ENCODE data around the gene IQCE. TPM values are rescaled to one million over a fixed set of nuclear protein-coding genes. Genes with fewer than 3 reads are reported as not detected.
A peak's percentile ranks its signal among the peaks of the same experiment; 100 is the strongest.
"Not testable (repeated sequence)": the region's sequence is repeated elsewhere in the genome, so short reads cannot be mapped to it uniquely, and the experiment has no call there.

IQCE gene
- total RNA-seq, 6 experiments from 2014 or later = 3.7 to 7.0 (median 4.0) TPM

- intact Hi-C loops (cut with DNase I); H3K36me3 ChIP-seq; ATAC-seq; DNase-seq; H3K27me3 ChIP-seq; H3K4me1 ChIP-seq; H3K4me3 ChIP-seq; H3K9me3 ChIP-seq; H3K27ac ChIP-seq: not testable (repeated sequence)
- WGBS (ENCODE audit: insufficient coverage, low coverage, low lambda C conversion rate, missing lambda C conversion rate) = no CpG with 5 or more reads among the region's 8 CpGs
Observed at GRCh38 chr7:2533566-2533965, 25.2 kb upstream of the IQCE start.

GRCh38 chr7:2534214-2534613 is 24.6 kb upstream of the IQCE start:
- H3K27me3 ChIP-seq; ATAC-seq; H3K9me3 ChIP-seq; H3K4me3 ChIP-seq; H3K4me1 ChIP-seq; H3K27ac ChIP-seq; intact Hi-C loops (cut with DNase I); DNase-seq: not testable (repeated sequence)
- no CpG with 5 or more reads among the region's 34 CpGs for WGBS (ENCODE audit: insufficient coverage, low coverage, low lambda C conversion rate, missing lambda C conversion rate)
- H3K36me3 ChIP-seq = peaks cover 0 to 14% (median 2%) of the 10 kb centered on the region in 4 donors

- H3K27me3 ChIP-seq; ATAC-seq; H3K9me3 ChIP-seq; intact Hi-C loops (cut with DNase I); H3K4me3 ChIP-seq; H3K4me1 ChIP-seq; H3K27ac ChIP-seq: not testable (repeated sequence)
- WGBS (ENCODE audit: insufficient coverage, low coverage, low lambda C conversion rate, missing lambda C conversion rate) = 78% methylated on average over 4 of the region's 19 CpGs
- DNase-seq = peak in 1 of 3 donors; percentile 33
- peaks cover 0 to 20% (median 2%) of the 10 kb centered on the region in 4 donors for H3K36me3 ChIP-seq
Observed at GRCh38 chr7:2535872-2536627, 22.7 kb upstream of the IQCE start.

GRCh38 chr7:2537981-2538851 is 20.6 kb upstream of the IQCE start:
- peak in 2 of 4 donors; percentile 6 to 16 for ATAC-seq

GRCh38 chr7:2539031-2539911 is 19.5 kb upstream of the IQCE start:
- no peak for ATAC-seq
- peaks cover 0 to 36% (median 3%) of the 10 kb centered on the region in 4 donors for H3K36me3 ChIP-seq
- WGBS (ENCODE audit: insufficient coverage, low coverage, low lambda C conversion rate, missing lambda C conversion rate) = 100% methylated on average over 2 of the region's 32 CpGs
- H3K27ac ChIP-seq = no peak overlapping the region
- intact Hi-C loops (cut with DNase I) = no loop called here
- H3K4me1 ChIP-seq = no peaks in the 10 kb centered on the region
- no peak for DNase-seq
- TF ChIP-seq CTCF (IDR thresholded peaks at IDR 0.05) = no peak
- H3K27me3 ChIP-seq = no peaks in the 10 kb centered on the region
- no peaks in the 10 kb centered on the region for H3K9me3 ChIP-seq
- H3K4me3 ChIP-seq = no peak overlapping the region

More at GRCh38 chr7:2537981-2538851, 20.6 kb upstream of the IQCE start:
- Histone ChIP-seq H3K27me3 (no peaks in the 10 kb centered on the region), H3K9me3 (no peaks in the 10 kb centered on the region), H3K36me3 (peaks cover 0 to 28% (median 2%) of the 10 kb centered on the region in 4 donors), H3K4me1 (no peaks in the 10 kb centered on the region), H3K27ac (no peak overlapping the region), H3K4me3 (no peak overlapping the region)
- intact Hi-C loops (cut with DNase I) = no loop called here
- TF ChIP-seq POLR2A (IDR thresholded peaks at IDR 0.05) = no peak
- TF ChIP-seq CTCF (IDR thresholded peaks at IDR 0.05) = no peak
- peak in 2 of 3 donors; percentile 28 to 51 for DNase-seq
- WGBS (ENCODE audit: insufficient coverage, low coverage, low lambda C conversion rate, missing lambda C conversion rate) = no CpG with 5 or more reads among the region's 47 CpGs
